Activated CD8-positive, alpha-beta memory T cell treated with anti-CD3 and anti-CD28 coated beads for 4 hours (primary cell): ENCODE measurements around the gene PARP11.
"Not testable (repeated sequence)": the region's sequence is repeated elsewhere in the genome, so short reads cannot be mapped to it uniquely, and the experiment has no call there.

Experiments
- DNase-seq, 2 donors: peaks; one replicate each; pipeline ENCODE4 v3.0.0-alpha.2; 2020; ENCODE audit warnings: low read depth in 2 of 2

Gene PARP11

GRCh38 chr12:3882896-3883564, 9.8 kb upstream of the PARP11 start:
- DNase-seq: no peak

GRCh38 chr12:3882406-3882805, 9.2 kb upstream of the PARP11 start:
- no peak for DNase-seq

GRCh38 chr12:3881281-3881950, 8.2 kb upstream of the PARP11 start:
- no peak for DNase-seq

GRCh38 chr12:3879846-3880245, 6.6 kb upstream of the PARP11 start:
- DNase-seq: no peak

GRCh38 chr12:3871356-3871755, 1.8 kb downstream of the PARP11 start:
- DNase-seq: no peak

- peak in 1 of 2 donors; percentile 11 for DNase-seq
These were observed 3.3 kb downstream of the PARP11 start for GRCh38 chr12:3869865-3870264.

GRCh38 chr12:3869433-3869832, 3.8 kb downstream of the PARP11 start:
- DNase-seq: no peak

- DNase-seq: no peak
These were observed 9.4 kb downstream of the PARP11 start for GRCh38 chr12:3863756-3864155.

- no peak for DNase-seq
These were observed 30.7 kb downstream of the PARP11 start for GRCh38 chr12:3842517-3842916.

GRCh38 chr12:3841783-3842182, 31.4 kb downstream of the PARP11 start:
- DNase-seq: no peak

GRCh38 chr12:3840833-3841232, 32.4 kb downstream of the PARP11 start:
- DNase-seq: not testable (repeated sequence)

GRCh38 chr12:3839745-3840144, 33.5 kb downstream of the PARP11 start:
- not testable (repeated sequence) for DNase-seq

- DNase-seq: peak; percentile 9 to 26
These were observed 34.3 kb downstream of the PARP11 start for GRCh38 chr12:3838701-3839548.

GRCh38 chr12:3838076-3838475, 35.1 kb downstream of the PARP11 start:
- no peak for DNase-seq

GRCh38 chr12:3837049-3837448, 36.1 kb downstream of the PARP11 start:
- no peak for DNase-seq

GRCh38 chr12:3836641-3837040, 36.6 kb downstream of the PARP11 start:
- DNase-seq: no peak

- DNase-seq: no peak
These were observed 37.3 kb downstream of the PARP11 start for GRCh38 chr12:3835914-3836313.

- DNase-seq: no peak
These were observed 38.4 kb downstream of the PARP11 start for GRCh38 chr12:3834774-3835173.

- DNase-seq: no peak
These were observed 39.4 kb downstream of the PARP11 start for GRCh38 chr12:3833670-3834310.

- no peak for DNase-seq
These were observed 40.5 kb downstream of the PARP11 start for GRCh38 chr12:3832738-3833137.

- DNase-seq: no peak
These were observed 44.3 kb downstream of the PARP11 start for GRCh38 chr12:3828888-3829287.
